K562 (cell line): ENCODE data around the gene EMC8. TPM values are rescaled to one million over a fixed set of nuclear protein-coding genes. Genes with fewer than 3 reads are reported as not detected.

Experiments
- ATAC-seq: fragments of 200-7000 bp; cut with Tn5 transposase; 3 replicates; pipeline ENCODE4 v1.9.1; 2020; ENCODE audit warnings: moderate library complexity
- BruUV-seq: library from RNA; stranded (reverse); fragments of 400-500 nt; replicated peaks from 2 replicates; lab custom pipeline; 2021; lab: Mats Ljungman, UMichigan
- CTCF ChIA-PET: fragments of 300-600 bp; formaldehyde crosslinking; extraction: SDS; loops from one replicate; lab custom pipeline; 2021; ENCODE audit warnings: low intra/inter-chr PET ratio; lab: Yijun Ruan, JAX
- POLR2A ChIA-PET: fragments of 300-600, 350-650 bp; sonication (Branson Sonifier 250); formaldehyde crosslinking; extraction: SDS; loops from one replicate; lab custom pipeline; 2021; ENCODE audit warnings: antibody characterized with exemption, inconsistent platforms; lab: Yijun Ruan, JAX
- DNase-seq, 4 experiments: peaks; one replicate each; pipeline versions ENCODE4 v3.0.0 to v3.0.0-alpha.2; 2011 to 2018; ENCODE audit warnings: low spot score in 3 of 4, mixed read lengths in 3 of 4; ENCODE audit errors: extremely low read depth in 1 of 4
- FAIRE-seq: peaks from 2 replicates; lab custom pipeline; 2011; peaks lifted over from hg19 to GRCh38; lab: Jason Lieb, UNC
- H2AFZ ChIP-seq: 2 replicates; pipeline ENCODE4 v1.6.0; 2011; ENCODE audit warnings: low read depth, low read length, control low read depth, inconsistent platforms
- H3K27ac ChIP-seq: fragments of 200-600 bp; 3 replicates; pipeline ENCODE4 v1.8.0; 2011; ENCODE audit warnings: low read depth, mild to moderate bottlenecking, control low read depth, inconsistent platforms, low read length, moderate library complexity, mixed read lengths; ENCODE audit errors: extremely low read depth
- H3K27me3 ChIP-seq, 2 experiments: fragments of 300-600 bp in 1 of 2; 2 replicates in 1 of 2; 3 replicates in 1 of 2; pipeline versions ENCODE4 v1.6.0 to v1.8.0; 2011; ENCODE audit warnings: inconsistent platforms in 2 of 2, low read length in 2 of 2, mild to moderate bottlenecking in 1 of 2, mixed read lengths in 1 of 2, moderate library complexity in 1 of 2; ENCODE audit not compliant: control insufficient read depth in 2 of 2, insufficient read depth in 2 of 2
- H3K36me3 ChIP-seq: fragments of 300-600 bp; 3 replicates; pipeline ENCODE4 v1.8.0; 2011; ENCODE audit warnings: mild to moderate bottlenecking, low read length, inconsistent platforms; ENCODE audit not compliant: control insufficient read depth, insufficient read depth
- H3K4me1 ChIP-seq, 2 experiments: fragments of 200-600 bp in 1 of 2; replicated peaks in 1 of 2; 2 replicates in 1 of 2; 3 replicates in 1 of 2; pipeline versions ENCODE4 v1.5.1 to v1.8.0; 2011; ENCODE audit warnings: inconsistent platforms in 2 of 2, low read length in 2 of 2, mild to moderate bottlenecking in 1 of 2, mixed read lengths in 1 of 2, moderate library complexity in 1 of 2; ENCODE audit not compliant: control insufficient read depth in 2 of 2, insufficient read depth in 2 of 2
- H3K4me2 ChIP-seq: 2 replicates; pipeline ENCODE4 v1.6.1; 2011; ENCODE audit warnings: low read length, control low read depth, inconsistent platforms, mixed read lengths; ENCODE audit not compliant: insufficient read depth
- H3K4me3 ChIP-seq: fragments of 200-600 bp; sonication (generic), shearing (Covaris generic); 2 replicates; pipeline ENCODE4 v1.5.1; 2016; ENCODE audit warnings: control low read depth, inconsistent platforms
- H3K79me2 ChIP-seq: fragments of 200-600 bp; 3 replicates; pipeline ENCODE4 v1.8.0; 2011; ENCODE audit warnings: low read length, inconsistent platforms; ENCODE audit not compliant: control insufficient read depth, insufficient read depth
- H3K9ac ChIP-seq, 2 experiments: 2 replicates each; pipeline versions ENCODE4 v1.6.0 to v1.6.1; 2011; ENCODE audit warnings: low read depth in 2 of 2, low read length in 2 of 2, control low read depth in 1 of 2, inconsistent platforms in 1 of 2, mild to moderate bottlenecking in 1 of 2, mixed read lengths in 1 of 2; ENCODE audit not compliant: insufficient read depth in 1 of 2
- H3K9me1 ChIP-seq: one replicate; pipeline ENCODE4 v1.6.0; 2011; ENCODE audit warnings: inconsistent platforms, mild to moderate bottlenecking, low read length, moderate library complexity; ENCODE audit not compliant: control insufficient read depth, insufficient read depth
- H3K9me3 ChIP-seq: replicated peaks from 2 replicates; pipeline ENCODE4 v1.5.1; 2011; ENCODE audit warnings: low read depth, low read length, inconsistent platforms; ENCODE audit not compliant: control insufficient read depth, insufficient read depth
- H4K20me1 ChIP-seq: replicated peaks from 2 replicates; pipeline ENCODE4 v1.6.1; 2011; ENCODE audit warnings: low read length, inconsistent platforms, mixed read lengths; ENCODE audit not compliant: control insufficient read depth, insufficient read depth
- ARID2 ChIP-seq: fragments of 450-650 bp; IDR thresholded peaks from 2 replicates; pipeline ENCODE4 v1.6.1; 2017; ENCODE audit warnings: antibody characterized with exemption, mild to moderate bottlenecking
- ETS2 ChIP-seq: IDR thresholded peaks from 2 replicates; pipeline ENCODE4 v1.6.1; 2016; ENCODE audit warnings: borderline replicate concordance, missing genetic modification characterization, mild to moderate bottlenecking, moderate library complexity, missing compliant biosample characterization; ENCODE audit not compliant: poor library complexity, severe bottlenecking
- MED1 ChIP-seq: sonication (generic); formaldehyde crosslinking; IDR thresholded peaks from 2 replicates; pipeline ENCODE4 v1.8.1; 2023; ENCODE audit warnings: missing genetic modification reagents, borderline replicate concordance
- MTA3 ChIP-seq: fragments of 450-650 bp; formaldehyde crosslinking; IDR thresholded peaks from 2 replicates; pipeline ENCODE4 v1.6.1; 2017; ENCODE audit warnings: mild to moderate bottlenecking, borderline replicate concordance
- NR2F6 ChIP-seq: fragments of 450-650 bp; formaldehyde crosslinking; IDR thresholded peaks from 2 replicates; pipeline ENCODE4 v1.4.0; 2020; ENCODE audit warnings: mild to moderate bottlenecking
- PHF21A ChIP-seq: fragments of 450-650 bp; IDR thresholded peaks from 2 replicates; pipeline ENCODE4 v1.6.1; 2017; ENCODE audit warnings: low read depth, borderline replicate concordance
- POLR2AphosphoS5 ChIP-seq: IDR thresholded peaks from 2 replicates; pipeline ENCODE4 v1.6.1; 2011; ENCODE audit warnings: mild to moderate bottlenecking, low read depth, low read length, moderate library complexity; ENCODE audit not compliant: control insufficient read depth, insufficient read depth
- RBM34 ChIP-seq: fragments of 200-400 bp; formaldehyde crosslinking; IDR thresholded peaks from 2 replicates; pipeline ENCODE4 v1.6.1; 2018; ENCODE audit warnings: low read length, borderline replicate concordance; ENCODE audit not compliant: insufficient read depth
- SPI1 ChIP-seq: IDR thresholded peaks from 2 replicates; pipeline ENCODE4 v1.6.1; 2011; ENCODE audit warnings: low read depth, low read length, control low read depth, borderline replicate concordance
- XRCC4 ChIP-seq: IDR thresholded peaks from one replicate; pipeline ENCODE4 v1.6.1; 2011; ENCODE audit not compliant: insufficient read depth, insufficient read length; ENCODE audit errors: extremely low read depth
- ZKSCAN1 ChIP-seq: fragments of 150-350 bp; IDR thresholded peaks from 2 replicates; pipeline ENCODE4 v1.6.1; 2016; ENCODE audit warnings: low read depth, low read length
- ZNF609 ChIP-seq: sonication (generic); formaldehyde crosslinking; IDR thresholded peaks from 2 replicates; pipeline ENCODE4 v1.8.1; 2023; ENCODE audit warnings: missing genetic modification reagents, mild to moderate bottlenecking, borderline replicate concordance
- ZNF696 ChIP-seq: fragments of 250-450 bp; sonication (Bioruptor Pico); conservative IDR thresholded peaks from 2 replicates; pipeline ENCODE4 v1.4.0; 2020; ENCODE audit warnings: mild to moderate bottlenecking, moderate library complexity
- ZSCAN29 ChIP-seq: fragments of 450-650 bp; IDR thresholded peaks from 2 replicates; pipeline ENCODE4 v1.6.1; 2017
- WGBS: fragments of 100-300 bp; shearing (Covaris generic); methylation state at CpG from one replicate; pipeline ENCODE4 v1.1.6; 2016; ENCODE audit warnings: low coverage, mixed read lengths; ENCODE audit not compliant: insufficient coverage; ENCODE audit errors: missing lambda C conversion rate; 5-methylcytosine and 5-hydroxymethylcytosine counted together
- in situ Hi-C: fragments of 300-500 bp; cut with MboI; formaldehyde crosslinking; loops from 4 replicates; pipeline ENCODE4 v1.15.0; 2018; ENCODE audit warnings: inconsistent platforms, mixed read lengths
- intact Hi-C: fragments of 100-400 bp; cut with micrococcal nuclease; formaldehyde crosslinking; loops from 2 replicates; pipeline ENCODE4 v1.14.2; 2022
- polyA plus RNA-seq, 8 experiments: library from polyadenylated mRNA; depleted of rRNA in 4 of 8; stranded (reverse) in 5 of 8; unstranded in 3 of 8; fragments of >200 nt; fragmentation: Nextera tagmentation in 2 of 8; fragmentation: Illumina TruSeq in 1 of 8; extraction: Ambion mirVana in 2 of 8; extraction: Trizol in 1 of 8; gene quantifications; 2 replicates each; pipeline versions ENCODE4 v1.2.1 to v1.2.3, GENCODE V29; 2011 to 2014; ENCODE audit warnings: inconsistent platforms in 1 of 8, missing spikeins in 1 of 8
- total RNA-seq, 7 experiments: library from RNA; depleted of rRNA in 6 of 7; stranded (reverse); fragments of >200 nt in 6 of 7; fragmentation: Illumina TruSeq in 2 of 7; extraction: Trizol in 2 of 7; gene quantifications; 2 replicates each; pipeline versions ENCODE4 v1.2.1 to v1.2.3, GENCODE V29; 2011 to 2021; ENCODE audit warnings: low replicate concordance in 1 of 7

The EMC8 gene
- total and polyA plus RNA-seq, 9 of the 15 experiments (the other 6 are each of a cell fraction or from before 2014, with no cell fraction given) = 11.4 to 81.8 (median 48.6) TPM

GRCh38 chr16:85829171-85829719 is 29.9 kb upstream of the EMC8 start:
- Histone ChIP-seq H3K9me3 (no peaks in the 10 kb centered on the region), H3K27me3 (peaks cover 14 to 52% of the 10 kb centered on the region in 2 experiments), H4K20me1 (no peaks in the 10 kb centered on the region), H3K79me2 (no peaks in the 10 kb centered on the region), H3K9me1 (no peaks in the 10 kb centered on the region), H2AFZ (no peak overlapping the region), H3K36me3 (no peaks in the 10 kb centered on the region), H3K4me1 (no peaks in the 10 kb centered on the region), H3K9ac (no peak overlapping the region), H3K4me2 (no peak overlapping the region), H3K4me3 (no peak overlapping the region), H3K27ac (no peak overlapping the region)
- in situ Hi-C loops = loop anchor here (10.0 kb wide), 1 partner anchor 686 kb away; the partner anchor contains the start of gene FOXF1
- intact Hi-C loops = no loop called here
- FAIRE-seq (no peak), DNase-seq (no peak), ATAC-seq (no peak)
- ChIA-PET POLR2A (no interaction called here), CTCF (interaction anchor here (1.2 kb wide), 1 partner anchor 8 kb away, joined by 3 read pairs; no protein-coding TSS in a partner anchor)
- no peak for TF ChIP-seq ZKSCAN1
- no peak for TF ChIP-seq XRCC4
- no peak for TF ChIP-seq ZNF609 (CRISPR knock-in tag)
- no peak for TF ChIP-seq ZNF696
- no peak for TF ChIP-seq PHF21A
- no peak for TF ChIP-seq NR2F6 (CRISPR knock-in tag)
- TF ChIP-seq MTA3 = no peak
- TF ChIP-seq POLR2AphosphoS5 = no peak
- TF ChIP-seq SPI1 = no peak
- no peak for TF ChIP-seq ZSCAN29
- TF ChIP-seq ARID2 = no peak
- TF ChIP-seq MED1 (CRISPR knock-in tag) = no peak
- TF ChIP-seq RBM34 = no peak
- TF ChIP-seq ETS2 = no peak
- no TSS peak for BruUV-seq
- WGBS = 1% methylated on average over 14 of the region's 15 CpGs
